ENCODE results near the gene SLC4A2.
"Not testable (repeated sequence)": the region's sequence is repeated elsewhere in the genome, so short reads cannot be mapped to it uniquely, and the experiment has no call there.

The SLC4A2 gene, protein sequence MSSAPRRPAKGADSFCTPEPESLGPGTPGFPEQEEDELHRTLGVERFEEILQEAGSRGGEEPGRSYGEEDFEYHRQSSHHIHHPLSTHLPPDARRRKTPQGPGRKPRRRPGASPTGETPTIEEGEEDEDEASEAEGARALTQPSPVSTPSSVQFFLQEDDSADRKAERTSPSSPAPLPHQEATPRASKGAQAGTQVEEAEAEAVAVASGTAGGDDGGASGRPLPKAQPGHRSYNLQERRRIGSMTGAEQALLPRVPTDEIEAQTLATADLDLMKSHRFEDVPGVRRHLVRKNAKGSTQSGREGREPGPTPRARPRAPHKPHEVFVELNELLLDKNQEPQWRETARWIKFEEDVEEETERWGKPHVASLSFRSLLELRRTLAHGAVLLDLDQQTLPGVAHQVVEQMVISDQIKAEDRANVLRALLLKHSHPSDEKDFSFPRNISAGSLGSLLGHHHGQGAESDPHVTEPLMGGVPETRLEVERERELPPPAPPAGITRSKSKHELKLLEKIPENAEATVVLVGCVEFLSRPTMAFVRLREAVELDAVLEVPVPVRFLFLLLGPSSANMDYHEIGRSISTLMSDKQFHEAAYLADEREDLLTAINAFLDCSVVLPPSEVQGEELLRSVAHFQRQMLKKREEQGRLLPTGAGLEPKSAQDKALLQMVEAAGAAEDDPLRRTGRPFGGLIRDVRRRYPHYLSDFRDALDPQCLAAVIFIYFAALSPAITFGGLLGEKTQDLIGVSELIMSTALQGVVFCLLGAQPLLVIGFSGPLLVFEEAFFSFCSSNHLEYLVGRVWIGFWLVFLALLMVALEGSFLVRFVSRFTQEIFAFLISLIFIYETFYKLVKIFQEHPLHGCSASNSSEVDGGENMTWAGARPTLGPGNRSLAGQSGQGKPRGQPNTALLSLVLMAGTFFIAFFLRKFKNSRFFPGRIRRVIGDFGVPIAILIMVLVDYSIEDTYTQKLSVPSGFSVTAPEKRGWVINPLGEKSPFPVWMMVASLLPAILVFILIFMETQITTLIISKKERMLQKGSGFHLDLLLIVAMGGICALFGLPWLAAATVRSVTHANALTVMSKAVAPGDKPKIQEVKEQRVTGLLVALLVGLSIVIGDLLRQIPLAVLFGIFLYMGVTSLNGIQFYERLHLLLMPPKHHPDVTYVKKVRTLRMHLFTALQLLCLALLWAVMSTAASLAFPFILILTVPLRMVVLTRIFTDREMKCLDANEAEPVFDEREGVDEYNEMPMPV

DNA sequence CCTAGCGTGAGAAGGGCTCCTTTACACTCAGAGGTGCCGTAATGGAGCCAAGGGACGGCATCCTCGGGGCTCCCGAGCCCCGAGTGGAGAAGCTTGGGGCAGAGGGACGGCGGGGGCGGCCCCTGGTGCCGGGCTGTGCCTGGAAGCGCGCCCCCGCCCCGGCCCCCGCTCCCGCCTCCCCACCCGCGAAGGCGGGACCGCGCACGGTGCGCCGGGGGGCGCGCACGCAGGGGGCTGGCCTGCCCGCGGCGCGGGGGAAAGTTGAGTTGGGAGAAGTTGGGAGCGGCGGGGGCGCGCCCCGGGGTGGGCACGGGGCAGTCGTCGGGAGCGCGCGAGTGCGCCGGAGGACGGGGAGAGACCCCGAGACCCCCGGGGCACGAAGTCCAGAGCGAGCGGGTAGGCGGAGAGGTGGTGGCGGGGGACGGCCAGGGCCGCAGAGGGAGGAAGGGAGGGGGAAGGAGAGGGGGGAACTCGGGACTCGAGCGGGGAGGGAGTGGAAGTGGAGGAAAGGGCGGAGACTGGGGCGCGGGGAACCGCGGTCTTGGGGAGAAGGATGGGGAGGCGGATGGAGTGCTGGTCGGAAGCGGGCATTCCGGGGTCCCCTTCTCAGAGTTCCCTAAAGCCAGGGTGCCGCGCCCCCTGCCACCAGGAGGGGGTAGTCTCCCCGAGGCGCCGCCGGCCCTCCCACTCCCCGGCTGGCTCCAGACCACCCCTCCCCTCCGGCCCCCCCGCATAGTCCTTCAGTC is at the start of gene SLC4A2:
Gene SLC4A2 (plus strand): TSS at position 223 of the 746 bp plus-strand sequence. CDS start 2,399 bp downstream, outside the sequence.
- peak; percentile 66 for DNase-seq (ENCODE audit: low spot score)

DNA sequence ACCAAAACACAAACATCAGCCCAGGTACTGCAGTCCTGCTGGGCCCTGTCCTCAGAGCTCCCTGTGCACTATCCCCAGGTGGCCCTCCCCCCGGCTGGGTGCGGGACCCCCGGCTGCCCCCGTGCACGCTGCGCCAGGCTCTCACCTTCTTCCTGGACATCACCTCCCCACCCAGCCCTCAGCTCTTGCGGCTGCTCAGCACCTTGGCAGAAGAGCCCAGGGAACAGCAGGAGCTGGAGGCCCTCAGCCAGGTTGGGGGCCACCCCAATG is 49.4 kb upstream of the SLC4A2 start:
- no peak for DNase-seq (ENCODE audit: low spot score)

DNA sequence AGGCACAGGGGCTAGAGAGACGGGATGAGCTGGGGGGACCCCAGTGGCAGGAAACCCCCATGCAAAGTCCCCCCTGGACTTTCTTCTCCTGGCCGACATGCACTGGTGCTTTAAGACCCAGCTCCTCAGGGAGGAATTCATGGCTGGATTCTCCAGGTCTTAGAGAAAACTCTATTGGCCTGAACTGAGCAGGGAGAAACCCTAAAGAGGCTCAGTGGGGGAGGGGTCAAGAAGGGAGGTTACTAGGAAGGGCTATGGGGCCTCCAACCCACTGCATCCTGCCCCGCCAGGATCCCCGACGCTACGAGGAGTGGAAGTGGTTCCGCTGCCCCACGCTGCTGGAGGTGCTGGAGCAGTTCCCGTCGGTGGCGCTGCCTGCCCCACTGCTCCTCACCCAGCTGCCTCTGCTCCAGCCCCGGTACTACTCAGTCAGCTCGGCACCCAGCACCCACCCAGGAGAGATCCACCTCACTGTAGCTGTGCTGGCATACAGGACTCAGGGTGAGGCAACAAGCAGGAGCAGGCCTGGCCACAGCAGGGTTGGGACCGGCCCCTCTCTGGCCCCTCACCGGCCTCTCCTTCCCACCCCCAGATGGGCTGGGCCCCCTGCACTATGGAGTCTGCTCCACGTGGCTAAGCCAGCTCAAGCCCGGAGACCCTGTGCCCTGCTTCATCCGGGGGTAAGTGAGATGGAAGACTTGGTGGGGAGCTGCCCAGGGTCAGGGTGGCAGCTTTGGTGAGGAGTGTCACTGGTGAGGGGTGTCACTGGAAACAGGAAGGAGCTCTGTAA is 48.9 kb upstream of the SLC4A2 start:
- no peak for DNase-seq (ENCODE audit: low spot score)

DNA sequence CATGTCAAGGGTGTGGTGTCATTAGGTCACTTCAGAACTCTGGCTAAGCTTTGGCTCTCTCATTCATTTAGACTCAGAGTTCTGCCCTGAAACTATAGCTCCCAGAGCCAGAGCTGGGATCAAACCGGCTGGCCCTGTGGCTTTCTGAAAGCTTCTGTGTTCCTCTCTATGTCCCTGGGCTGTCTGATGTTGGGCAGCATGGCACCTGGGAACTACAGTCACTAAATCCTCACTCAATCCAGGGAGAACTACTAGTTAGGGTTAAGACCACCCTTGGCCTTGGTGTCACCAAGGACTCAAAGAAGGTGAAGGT is 48.3 kb upstream of the SLC4A2 start:
- DNase-seq (ENCODE audit: low spot score), result no peak

DNA sequence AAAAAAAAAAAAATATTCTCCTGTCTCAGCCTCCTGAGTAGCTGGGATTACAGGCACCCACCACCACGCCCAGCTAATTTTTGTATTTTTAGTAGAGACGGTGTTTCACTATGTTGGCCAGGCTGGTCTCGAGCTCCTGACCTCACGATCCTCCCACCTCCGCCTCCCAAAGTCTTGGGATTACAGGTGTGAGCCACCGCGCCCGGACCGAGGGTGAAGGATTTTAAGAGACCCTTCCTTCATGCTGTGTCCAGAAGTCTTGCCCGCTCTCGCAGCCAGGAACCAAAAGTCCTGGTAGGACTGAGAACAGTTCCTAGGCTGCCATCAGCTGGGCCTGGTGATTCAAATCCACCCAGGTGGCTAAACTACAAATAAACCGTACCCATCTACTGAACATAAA is 47.8 kb upstream of the SLC4A2 start:
- DNase-seq (ENCODE audit: low spot score), result not testable (repeated sequence)

DNA sequence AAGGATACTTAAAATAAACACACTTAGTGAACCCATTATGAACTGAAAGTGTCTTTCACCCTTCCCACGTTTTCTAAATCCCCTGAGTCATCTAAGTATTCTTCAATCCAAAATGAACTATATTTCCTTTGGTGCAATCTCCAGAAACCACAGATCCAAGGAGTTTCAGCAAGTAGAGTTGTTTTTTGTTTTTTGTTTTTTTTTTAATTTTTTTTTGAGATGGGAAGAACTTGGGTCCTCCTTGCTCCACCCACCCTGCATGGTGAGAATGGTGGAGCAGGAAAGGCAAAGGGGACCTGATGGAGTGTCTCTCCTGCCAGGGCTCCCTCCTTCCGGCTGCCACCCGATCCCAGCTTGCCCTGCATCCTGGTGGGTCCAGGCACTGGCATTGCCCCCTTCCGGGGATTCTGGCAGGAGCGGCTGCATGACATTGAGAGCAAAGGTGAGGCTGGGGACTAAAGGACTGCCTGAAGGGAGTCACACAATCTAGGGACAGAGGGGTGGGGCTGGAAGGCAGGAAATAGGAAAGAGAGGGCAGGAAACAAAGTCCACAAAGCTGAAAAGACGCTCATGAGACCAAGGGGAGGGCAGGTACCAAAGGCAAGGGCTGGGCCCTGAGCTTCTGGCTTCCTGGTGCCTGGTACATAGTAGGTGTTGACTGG is 47.2 kb upstream of the SLC4A2 start:
- DNase-seq (ENCODE audit: low spot score), result no peak

DNA sequence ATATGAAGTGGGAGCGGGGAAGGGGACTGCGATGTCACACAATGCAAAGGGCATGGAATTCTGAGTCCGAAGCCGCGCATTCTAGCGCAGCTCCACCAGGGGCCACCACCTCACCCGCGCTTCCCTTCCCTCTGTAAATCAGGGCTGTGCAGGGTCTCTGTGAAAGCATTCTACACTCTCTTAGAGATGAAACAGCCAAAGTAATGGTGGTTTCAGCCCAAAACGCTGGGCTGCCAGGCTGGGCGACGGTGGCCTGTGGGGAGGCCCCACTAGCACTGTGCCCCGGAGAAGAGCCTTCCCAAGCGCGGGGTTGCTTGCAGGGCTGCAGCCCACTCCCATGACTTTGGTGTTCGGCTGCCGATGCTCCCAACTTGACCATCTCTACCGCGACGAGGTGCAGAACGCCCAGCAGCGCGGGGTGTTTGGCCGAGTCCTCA is 46.5 kb upstream of the SLC4A2 start:
- DNase-seq (ENCODE audit: low spot score), result no peak

DNA sequence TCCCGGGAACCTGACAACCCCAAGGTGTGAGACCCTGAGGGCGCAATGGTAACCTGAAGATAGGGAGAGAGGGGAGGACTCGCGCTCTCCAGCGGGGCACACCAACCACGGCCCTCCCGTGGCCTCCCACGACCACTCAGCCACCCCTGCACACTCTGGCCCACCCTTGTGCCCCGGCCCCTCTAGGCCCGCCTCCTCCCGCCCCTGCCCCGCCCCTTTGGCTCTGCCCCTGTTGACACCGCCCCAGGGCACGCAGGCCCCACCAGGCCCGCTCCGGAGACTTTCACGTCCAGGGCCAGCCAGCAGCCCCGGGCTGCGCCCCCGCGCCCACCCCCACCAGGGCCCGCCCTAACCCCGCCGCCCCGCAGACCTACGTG is 46.0 kb upstream of the SLC4A2 start:
- no peak for DNase-seq (ENCODE audit: low spot score)

DNA sequence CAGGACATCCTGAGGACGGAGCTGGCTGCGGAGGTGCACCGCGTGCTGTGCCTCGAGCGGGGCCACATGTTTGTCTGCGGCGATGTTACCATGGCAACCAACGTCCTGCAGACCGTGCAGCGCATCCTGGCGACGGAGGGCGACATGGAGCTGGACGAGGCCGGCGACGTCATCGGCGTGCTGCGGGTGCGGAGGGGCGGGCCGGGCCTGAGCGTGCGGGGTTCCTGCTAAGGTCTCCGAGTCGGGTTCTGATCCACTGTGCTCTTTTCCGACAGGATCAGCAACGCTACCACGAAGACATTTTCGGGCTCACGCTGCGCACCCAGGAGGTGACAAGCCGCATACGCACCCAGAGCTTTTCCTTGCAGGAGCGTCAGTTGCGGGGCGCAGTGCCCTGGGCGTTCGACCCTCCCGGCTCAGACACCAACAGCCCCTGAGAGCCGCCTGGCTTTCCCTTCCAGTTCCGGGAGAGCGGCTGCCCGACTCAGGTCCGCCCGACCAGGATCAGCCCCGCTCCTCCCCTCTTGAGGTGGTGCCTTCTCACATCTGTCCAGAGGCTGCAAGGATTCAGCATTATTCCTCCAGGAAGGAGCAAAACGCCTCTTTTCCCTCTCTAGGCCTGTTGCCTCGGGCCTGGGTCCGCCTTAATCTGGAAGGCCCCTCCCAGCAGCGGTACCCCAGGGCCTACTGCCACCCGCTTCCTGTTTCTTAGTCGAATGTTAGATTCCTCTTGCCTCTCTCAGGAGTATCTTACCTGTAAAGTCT is 45.5 kb upstream of the SLC4A2 start:
- DNase-seq (ENCODE audit: low spot score), result no peak

DNA sequence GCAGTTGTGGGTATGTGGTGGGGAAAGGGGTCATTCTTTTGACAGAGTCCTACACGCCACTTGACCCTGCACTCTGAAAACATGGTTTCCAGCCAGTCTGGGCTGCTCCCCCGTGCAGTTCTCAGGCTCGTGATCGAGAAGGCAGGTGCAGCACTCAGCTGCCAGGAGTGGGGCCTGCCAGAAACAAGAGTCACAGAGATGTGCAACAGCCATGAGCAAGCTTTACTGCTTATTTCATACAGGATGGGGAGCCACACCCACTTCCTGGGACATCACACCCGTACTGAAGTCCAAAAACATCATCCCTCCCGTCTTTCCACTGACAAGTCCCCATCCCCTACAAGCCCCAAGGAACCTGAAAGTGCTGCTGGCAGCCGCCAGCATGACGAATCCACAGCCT is 44.4 kb upstream of the SLC4A2 start:
- DNase-seq (ENCODE audit: low spot score), result no peak

DNA sequence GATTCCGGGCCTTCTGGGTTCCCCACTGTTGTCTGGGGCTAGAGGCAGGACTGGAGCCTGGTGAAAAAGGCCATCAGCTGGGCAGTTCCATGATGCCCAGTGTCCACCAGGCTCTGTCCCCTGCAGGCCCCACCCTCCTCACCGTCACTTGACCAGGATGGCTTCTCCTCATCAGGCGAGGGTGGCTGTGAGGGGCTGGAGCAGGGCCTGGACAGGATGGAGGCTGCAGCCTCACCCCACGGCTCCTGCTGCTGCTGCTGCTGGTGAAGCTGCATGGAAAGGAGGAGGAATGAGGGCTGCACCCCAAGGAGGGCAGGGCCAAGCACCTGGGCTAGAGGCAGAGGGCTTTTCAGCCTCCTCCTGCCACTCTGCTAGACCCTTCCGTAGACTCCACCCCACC is 43.4 kb upstream of the SLC4A2 start:
- no peak for DNase-seq (ENCODE audit: low spot score)

DNA sequence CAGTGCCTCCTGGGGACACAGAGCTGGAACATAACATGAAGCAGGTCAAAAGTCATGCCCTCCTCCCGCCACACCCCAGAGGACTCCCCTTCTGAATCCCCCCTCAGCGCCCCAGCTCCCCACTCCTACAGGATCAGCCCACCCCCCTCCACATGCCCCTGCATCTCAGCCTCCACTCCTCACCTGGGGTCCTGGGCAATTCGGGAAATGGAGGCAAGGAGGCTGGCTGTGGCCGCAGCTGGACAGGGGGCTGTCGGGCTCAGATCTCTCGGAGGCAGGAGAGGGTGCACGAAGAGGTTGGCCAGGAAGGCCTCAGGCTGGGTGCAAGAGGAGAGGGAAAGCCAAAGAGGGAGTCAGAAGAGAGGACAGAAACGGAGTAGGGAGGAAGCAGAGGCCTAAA is 42.9 kb upstream of the SLC4A2 start:
- DNase-seq (ENCODE audit: low spot score), result no peak

DNA sequence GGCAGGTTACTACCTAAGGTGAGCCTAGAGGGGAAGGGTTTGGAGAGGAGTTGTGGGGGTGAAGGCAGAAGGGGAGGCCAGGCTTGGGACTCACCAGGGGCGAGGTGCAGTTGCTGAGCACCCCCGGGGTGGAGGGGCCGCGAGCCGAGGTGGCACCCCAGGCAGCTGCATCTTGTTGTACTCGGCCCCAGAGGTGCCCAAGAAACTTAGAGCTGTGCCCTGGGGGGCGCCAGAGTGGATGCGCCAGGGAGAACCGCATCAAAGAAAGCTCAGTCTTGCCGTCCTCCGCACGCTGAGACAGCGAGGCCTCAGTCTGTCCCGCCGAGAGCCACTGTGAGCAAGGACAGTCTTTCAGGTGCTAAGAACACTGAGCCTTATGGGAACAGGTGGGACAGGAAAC is 42.4 kb upstream of the SLC4A2 start:
- no peak for DNase-seq (ENCODE audit: low spot score)

DNA sequence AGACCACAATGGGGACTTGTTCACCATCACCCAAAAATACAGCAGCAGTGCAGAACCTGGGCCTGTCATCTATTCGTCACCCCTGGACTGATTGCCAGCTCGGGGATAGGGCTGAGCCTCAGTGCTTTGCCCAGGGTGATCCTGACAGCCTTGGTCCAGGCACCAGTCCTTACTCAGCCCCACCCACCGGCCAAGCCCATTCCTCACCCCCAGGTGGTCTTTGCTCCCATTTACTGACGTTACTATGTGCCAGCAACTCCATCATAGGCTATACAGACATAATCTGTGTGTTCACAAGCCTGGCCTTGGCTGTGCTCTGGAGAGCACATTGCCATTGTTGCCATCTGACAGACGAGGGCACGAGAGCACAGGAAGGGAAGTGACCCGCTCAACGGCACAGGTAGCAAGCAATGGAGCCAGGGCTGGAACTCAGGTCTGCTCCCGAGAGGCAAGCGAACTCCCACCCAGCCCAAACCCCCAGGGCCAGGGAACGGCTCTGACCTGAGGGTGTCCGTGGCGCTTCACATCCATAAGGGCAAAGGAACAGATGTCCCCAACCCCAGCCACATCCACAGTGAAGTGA is 41.9 kb upstream of the SLC4A2 start:
- DNase-seq (ENCODE audit: low spot score), result no peak

DNA sequence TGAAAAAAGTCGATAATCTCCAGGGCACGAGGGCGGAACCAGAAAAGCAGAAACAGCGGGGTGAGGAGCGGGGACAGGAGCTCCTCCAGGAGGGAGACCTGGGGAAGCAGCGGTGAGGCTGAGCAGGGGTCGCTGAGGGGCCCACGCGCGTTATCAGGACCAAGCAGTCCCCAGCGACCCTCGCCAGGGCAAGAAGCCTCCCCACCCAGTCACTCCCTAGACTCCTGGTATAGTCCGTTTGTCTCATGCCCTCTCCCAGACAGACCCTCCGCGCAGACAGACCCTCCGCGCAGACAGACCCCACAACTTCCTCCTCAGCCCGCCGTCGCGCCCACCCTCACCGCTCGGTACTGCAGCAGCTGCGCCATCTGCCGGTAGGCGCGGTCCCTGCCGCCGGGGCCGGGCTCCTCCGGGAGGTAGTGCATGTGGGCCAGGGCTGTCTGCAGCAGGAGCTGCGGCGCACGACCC is 41.4 kb upstream of the SLC4A2 start:
- no peak for DNase-seq (ENCODE audit: low spot score)

DNA sequence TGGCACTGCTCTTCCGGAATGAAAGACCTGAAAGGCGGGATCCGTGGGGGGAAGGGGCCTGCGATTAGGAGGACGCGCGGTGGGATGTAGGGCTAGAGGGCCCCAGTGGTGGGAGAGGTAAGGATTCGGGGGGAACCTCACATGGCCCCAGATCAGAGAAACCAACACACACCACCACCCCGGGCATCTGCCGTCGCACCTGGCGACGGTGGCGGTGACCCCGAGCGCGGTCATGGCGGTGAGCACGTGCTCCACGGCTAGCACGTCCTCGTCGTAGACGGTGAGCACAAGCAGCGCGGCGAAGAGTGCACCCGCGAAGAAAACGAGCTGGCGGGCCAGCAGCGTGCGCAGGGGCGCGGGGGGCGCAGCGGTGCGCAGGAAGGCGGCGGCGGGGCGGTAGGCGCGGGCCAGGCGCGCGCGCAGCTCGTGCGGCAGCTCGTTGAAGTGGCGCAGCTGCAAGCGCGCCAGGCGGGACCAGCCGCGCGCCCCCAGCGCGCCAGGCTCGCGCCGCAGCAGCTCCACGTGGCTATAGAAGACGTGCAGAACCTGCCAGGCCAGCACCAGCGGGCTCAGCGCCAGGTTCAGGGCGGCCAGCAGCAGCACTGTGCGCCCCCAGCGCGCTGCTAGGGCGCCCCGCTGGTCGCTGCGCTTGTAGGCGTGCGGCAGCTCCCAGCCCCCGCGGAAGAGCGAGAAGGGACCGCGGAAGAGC is 40.8 kb upstream of the SLC4A2 start:
- DNase-seq (ENCODE audit: low spot score), result no peak

DNA sequence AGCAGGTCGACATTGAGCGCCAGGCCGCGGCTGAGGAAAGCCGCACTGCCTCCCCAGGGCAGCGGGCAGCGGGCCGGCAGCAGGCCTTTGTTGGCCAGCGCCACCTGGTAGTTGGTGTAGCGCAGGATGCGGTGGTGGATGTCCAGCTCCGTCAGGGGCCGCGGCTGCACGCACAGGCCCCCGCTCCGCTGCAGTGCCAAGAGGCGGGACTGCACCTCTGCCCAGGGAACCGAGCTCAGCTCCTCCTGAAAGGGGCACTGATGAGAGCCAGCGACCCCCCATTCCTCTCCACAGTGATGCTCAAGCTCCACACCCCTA is 40.3 kb upstream of the SLC4A2 start:
- DNase-seq (ENCODE audit: low spot score), result no peak

DNA sequence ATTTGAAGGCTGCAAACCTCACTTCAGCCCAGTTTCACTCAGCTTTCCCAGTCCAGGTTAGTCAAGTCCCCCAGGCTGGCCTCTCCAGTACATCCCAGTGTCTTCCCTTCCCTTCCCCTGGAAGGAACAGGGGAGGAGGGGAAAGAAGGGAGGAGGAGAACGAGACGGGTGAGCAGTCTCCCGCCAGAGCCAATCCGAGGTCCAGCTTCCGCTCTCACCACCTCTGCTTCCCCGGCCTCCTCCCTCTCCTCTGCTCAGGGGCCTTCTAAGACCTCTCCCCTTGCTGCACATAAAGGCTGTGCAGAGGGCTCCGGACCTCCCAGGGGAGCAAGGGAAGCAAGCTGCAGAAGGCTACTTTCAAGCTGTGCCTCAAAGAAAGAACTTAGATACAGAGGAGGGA is 39.2 kb upstream of the SLC4A2 start:
- DNase-seq (ENCODE audit: low spot score), result no peak

DNA sequence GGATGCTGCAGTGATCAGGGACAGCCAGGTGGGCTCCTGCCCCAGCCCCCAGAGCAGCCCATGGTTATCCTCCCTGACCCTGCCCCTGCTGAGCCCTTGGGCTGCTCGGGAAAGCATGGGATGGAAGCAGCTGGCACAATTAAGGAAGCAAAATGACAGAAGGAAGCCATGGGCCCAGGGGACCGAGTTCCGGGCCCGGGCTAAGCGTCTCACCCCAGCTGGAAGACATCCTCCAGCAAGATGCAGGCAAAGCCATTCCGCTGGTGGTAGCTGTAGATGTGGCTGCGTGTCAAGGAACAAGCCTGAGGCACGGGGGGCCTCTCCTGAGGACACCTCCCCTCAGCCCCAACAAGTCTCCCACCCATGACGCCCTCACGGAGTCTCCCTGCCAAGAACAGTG is 36.2 kb upstream of the SLC4A2 start:
- DNase-seq (ENCODE audit: low spot score), result no peak

Data from kidney capillary endothelial cell (primary cell).